A549 (cell line): ENCODE results near the gene PTTG1IP. TPM values are rescaled to one million over a fixed set of nuclear protein-coding genes. Genes with fewer than 3 reads are reported as not detected.

Experiments used
- ATAC-seq, 2 experiments: fragments of 200-7000 bp in 1 of 2; fragments of >200 bp in 1 of 2; cut with Nextera tagmentation in 1 of 2; cut with Tn5 transposase in 1 of 2; 3 replicates each; pipeline versions ENCODE4 v1.8.0 to v1.9.1; 2018 to 2020; ENCODE audit warnings: mild to moderate bottlenecking in 1 of 2, moderate library complexity in 1 of 2
- CTCF ChIA-PET: fragments of 300-600 bp; sonication (Branson Sonifier 250); formaldehyde crosslinking; extraction: SDS; loops from one replicate; lab custom pipeline; 2021; ENCODE audit warnings: antibody characterized with exemption, inconsistent platforms; lab: Yijun Ruan, JAX
- POLR2A ChIA-PET: fragments of 350-600 bp; formaldehyde crosslinking; extraction: SDS; loops from one replicate; lab custom pipeline; 2021; ENCODE audit warnings: antibody characterized with exemption, inconsistent platforms; lab: Yijun Ruan, JAX
- DNase-seq, 2 experiments: peaks; one replicate each; pipeline versions ENCODE4 v3.0.0 to v3.0.0-alpha.2; 2011 to 2016; ENCODE audit warnings: low read depth in 1 of 2, low spot score in 1 of 2
- FAIRE-seq: peaks from 2 replicates; lab custom pipeline; 2011; peaks lifted over from hg19 to GRCh38; lab: Jason Lieb, UNC
- H3K27ac ChIP-seq, 2 experiments: fragments of >200 bp; sonication (Bioruptor Twin); formaldehyde crosslinking; 3 replicates each; pipeline ENCODE4 v1.5.1; 2016 to 2017
- H3K4me1 ChIP-seq: fragments of >200 bp; sonication (Bioruptor Twin); formaldehyde crosslinking; 3 replicates; pipeline ENCODE4 v1.6.1; 2016
- H3K4me2 ChIP-seq: fragments of >200 bp; sonication (Bioruptor Twin); formaldehyde crosslinking; 3 replicates; pipeline ENCODE4 v1.6.1; 2016
- H3K4me3 ChIP-seq: fragments of >200 bp; sonication (Bioruptor Twin); formaldehyde crosslinking; 3 replicates; pipeline ENCODE4 v1.5.1; 2016
- H3K9me3 ChIP-seq: fragments of >200 bp; sonication (Bioruptor Twin); formaldehyde crosslinking; 3 replicates; pipeline ENCODE4 v1.6.1; 2016
- BHLHE40 ChIP-seq: IDR thresholded peaks from 2 replicates; pipeline ENCODE4 v1.6.1; 2012; ENCODE audit warnings: low read depth, low read length, inconsistent platforms
- CBX2 ChIP-seq: fragments of 200-600 bp; sonication (generic); IDR thresholded peaks from 2 replicates; pipeline ENCODE4 v1.6.1; 2016; ENCODE audit warnings: low read depth, mild to moderate bottlenecking, borderline replicate concordance
- CEBPB ChIP-seq, 2 experiments: fragments of >200 bp in 1 of 2; sonication (Bioruptor Twin) in 1 of 2; formaldehyde crosslinking in 1 of 2; IDR thresholded peaks; 2 replicates each; pipeline ENCODE4 v1.6.1; 2012 to 2016
- CHD2 ChIP-seq: fragments of 150-350 bp; IDR thresholded peaks from 2 replicates; pipeline ENCODE4 v1.6.1; 2014; ENCODE audit warnings: low read length; ENCODE audit not compliant: partially characterized antibody
- CHD4 ChIP-seq: fragments of 200-600 bp; sonication (generic); IDR thresholded peaks from 2 replicates; pipeline ENCODE4 v1.6.1; 2016; ENCODE audit warnings: antibody characterized with exemption, mild to moderate bottlenecking, borderline replicate concordance
- E2F6 ChIP-seq: IDR thresholded peaks from 2 replicates; pipeline ENCODE4 v1.6.1; 2012; ENCODE audit warnings: low read depth, borderline replicate concordance
- EHF ChIP-seq: fragments of 250-450 bp; sonication (Bioruptor Pico); IDR thresholded peaks from 2 replicates; pipeline ENCODE4 v1.5.0; 2020; ENCODE audit warnings: mild to moderate bottlenecking
- EHMT2 ChIP-seq: fragments of 200-600 bp; sonication (generic); IDR thresholded peaks from 2 replicates; pipeline ENCODE4 v1.6.1; 2016; ENCODE audit warnings: antibody characterized with exemption, low read depth, mild to moderate bottlenecking, moderate library complexity
- ELK1 ChIP-seq: fragments of 150-350 bp; IDR thresholded peaks from 2 replicates; pipeline ENCODE4 v1.6.1; 2014; ENCODE audit warnings: low read depth, mild to moderate bottlenecking, low read length
- EP300 ChIP-seq, 2 experiments: fragments of >200 bp; sonication (Bioruptor Twin); formaldehyde crosslinking; IDR thresholded peaks; 2 replicates in 1 of 2; 3 replicates in 1 of 2; pipeline ENCODE4 v1.6.1; 2016 to 2017
- FOSL2 ChIP-seq, 2 experiments: fragments of 450-650 bp in 1 of 2; fragments of >200 bp in 1 of 2; sonication (Bioruptor Twin) in 1 of 2; formaldehyde crosslinking; IDR thresholded peaks; 2 replicates each; pipeline versions ENCODE4 v1.5.0 to v1.6.1; 2016 to 2020; ENCODE audit warnings: mild to moderate bottlenecking in 1 of 2, moderate library complexity in 1 of 2
- GATA3 ChIP-seq: IDR thresholded peaks from 2 replicates; pipeline ENCODE4 v1.6.1; 2012; ENCODE audit warnings: borderline replicate concordance
- HES2 ChIP-seq: fragments of >200 bp; sonication (Bioruptor Twin); formaldehyde crosslinking; IDR thresholded peaks from 2 replicates; pipeline ENCODE4 v1.6.1; 2016
- HMGXB4 ChIP-seq: fragments of 250-450 bp; sonication (Bioruptor Pico); IDR thresholded peaks from 2 replicates; pipeline ENCODE4 v1.5.0; 2021; ENCODE audit warnings: mild to moderate bottlenecking, moderate library complexity, borderline replicate concordance
- HOXA7 ChIP-seq: fragments of 250-450 bp; sonication (Bioruptor Pico); IDR thresholded peaks from 2 replicates; pipeline ENCODE4 v1.5.0; 2020; ENCODE audit warnings: mild to moderate bottlenecking, moderate library complexity
- HOXB5 ChIP-seq: fragments of 250-450 bp; sonication (Bioruptor Pico); IDR thresholded peaks from 2 replicates; pipeline ENCODE4 v1.5.0; 2020; ENCODE audit warnings: mild to moderate bottlenecking, moderate library complexity
- JUN ChIP-seq, 2 experiments: fragments of >200 bp; sonication (Bioruptor Twin); formaldehyde crosslinking; IDR thresholded peaks; 2 replicates in 1 of 2; 3 replicates in 1 of 2; pipeline ENCODE4 v1.6.1; 2016 to 2017
- KDM1A ChIP-seq: fragments of 200-600 bp; sonication (generic); IDR thresholded peaks from 2 replicates; pipeline ENCODE4 v1.6.1; 2016; ENCODE audit warnings: low read depth, mild to moderate bottlenecking
- MAX ChIP-seq: IDR thresholded peaks from 2 replicates; pipeline ENCODE4 v1.6.1; 2012
- MAZ ChIP-seq: fragments of 150-350 bp; IDR thresholded peaks from 2 replicates; pipeline ENCODE4 v1.6.1; 2014; ENCODE audit warnings: antibody characterized with exemption, low read depth, low read length, borderline replicate concordance
- NFE2L2 ChIP-seq: fragments of 150-350 bp; conservative IDR thresholded peaks from 2 replicates; pipeline ENCODE4 v1.6.1; 2014; ENCODE audit warnings: low read length
- PHF8 ChIP-seq: fragments of 200-600 bp; sonication (generic); IDR thresholded peaks from 2 replicates; pipeline ENCODE4 v1.6.1; 2016; ENCODE audit warnings: low read depth, mild to moderate bottlenecking, antibody characterized with exemption, moderate library complexity, borderline replicate concordance
- RARB ChIP-seq: fragments of 250-450 bp; sonication (Bioruptor Pico); IDR thresholded peaks from 2 replicates; pipeline ENCODE4 v1.8.0; 2021; ENCODE audit warnings: mild to moderate bottlenecking, moderate library complexity
- RFX5 ChIP-seq: fragments of 450-650 bp; IDR thresholded peaks from 2 replicates; pipeline ENCODE4 v1.7.1; 2014; ENCODE audit warnings: antibody characterized with exemption, mild to moderate bottlenecking, moderate library complexity
- SMC3 ChIP-seq: fragments of >200 bp; sonication (Bioruptor Twin); formaldehyde crosslinking; IDR thresholded peaks from 3 replicates; pipeline ENCODE4 v1.6.1; 2018; ENCODE audit warnings: inconsistent platforms
- SREBF2 ChIP-seq: fragments of 450-650 bp; IDR thresholded peaks from 2 replicates; pipeline ENCODE4 v1.6.1; 2014; ENCODE audit warnings: mild to moderate bottlenecking, moderate library complexity
- TFCP2L1 ChIP-seq: fragments of 250-450 bp; sonication (Bioruptor Pico); IDR thresholded peaks from 2 replicates; pipeline ENCODE4 v1.5.0; 2021; ENCODE audit warnings: mild to moderate bottlenecking
- USF2 ChIP-seq: fragments of 450-650 bp; IDR thresholded peaks from 2 replicates; pipeline ENCODE4 v1.6.1; 2014; ENCODE audit warnings: antibody characterized with exemption
- ZNF302 ChIP-seq: fragments of 250-450 bp; sonication (Bioruptor Pico); IDR thresholded peaks from 2 replicates; pipeline ENCODE4 v1.9.0; 2021; ENCODE audit warnings: inconsistent platforms, mild to moderate bottlenecking, moderate library complexity
- ZSCAN20 ChIP-seq: fragments of 250-450 bp; sonication (Bioruptor Pico); IDR thresholded peaks from 2 replicates; pipeline ENCODE4 v1.8.0; 2022; ENCODE audit warnings: mild to moderate bottlenecking, moderate library complexity
- WGBS: methylation state at CpG from one replicate; pipeline ENCODE4 v1.1.6; 2017; ENCODE audit errors: missing lambda C conversion rate; 5-methylcytosine and 5-hydroxymethylcytosine counted together
- polyA plus RNA-seq, 4 experiments: library from polyadenylated mRNA; depleted of rRNA in 3 of 4; stranded (reverse); fragments of >200 nt; fragmentation: RNase III in 1 of 4; extraction: RNeasy Plus Mini Kit Qiagen cat#74134 plus additional on column Dnase treatment in 1 of 4; gene quantifications; 2 replicates in 3 of 4; 3 replicates in 1 of 4; pipeline ENCODE4 v1.2.3, GENCODE V29; 2011 to 2017

The PTTG1IP gene
- polyA plus RNA-seq, 2 of the 4 experiments (the other 2 are of a cell fraction) = 98.7 to 99.4 TPM

GRCh38 chr21:44911068-44911383 is 37.5 kb upstream of the PTTG1IP start:
- H3K4me3 ChIP-seq = no peak overlapping the region
- POLR2A ChIA-PET = interaction anchor here (0.9 to 1.0 kb wide), 2 partner anchors 16 to 37 kb away, joined by 4 to 9 read pairs; partner anchors contain the start of gene PTTG1IP
- 69% methylated on average over 10 of the region's 10 CpGs for WGBS
- H3K4me2 ChIP-seq = peak overlapping the region; percentile 55
- CTCF ChIA-PET = interaction anchor here (0.9 to 3.4 kb wide), 7 partner anchors 12 to 152 kb away, joined by 3 to 14 read pairs (median 4); no protein-coding TSS in a partner anchor
- peak overlapping the region; percentile 73 to 87 for H3K27ac ChIP-seq
- no peaks in the 10 kb centered on the region for H3K9me3 ChIP-seq
- ATAC-seq = no peak; a peak in 2 of 6 replicates
- no peak for FAIRE-seq
- TF ChIP-seq ZSCAN20 (CRISPR knock-in tag) (no peak), SREBF2 (no peak), HOXA7 (CRISPR knock-in tag) (no peak), MAZ (no peak), USF2 (no peak), MAX (no peak), BHLHE40 (no peak), CHD4 (no peak), ZNF302 (CRISPR knock-in tag) (no peak), E2F6 (no peak), EP300 (IDR thresholded peaks at IDR 0.05) (no peak), NFE2L2 (no peak), EHF (no peak), TFCP2L1 (CRISPR knock-in tag) (no peak), SMC3 (no peak), GATA3 (no peak), RARB (CRISPR knock-in tag) (no peak), PHF8 (no peak), HES2 (no peak)
- DNase-seq = no peak
- H3K4me1 ChIP-seq = peaks cover 35% of the 10 kb centered on the region

GRCh38 chr21:44910229-44911067 is 37.0 kb upstream of the PTTG1IP start:
- 84% methylated on average over 6 of the region's 27 CpGs for WGBS
- Histone ChIP-seq H3K27ac (peak overlapping the region in 1 of 2 experiments; percentile 87; a peak in 3 of 6 replicates), H3K4me1 (peaks cover 35% of the 10 kb centered on the region), H3K4me3 (no peak overlapping the region), H3K9me3 (no peaks in the 10 kb centered on the region), H3K4me2 (no peak overlapping the region)
- POLR2A ChIA-PET = no interaction called here
- FAIRE-seq (no peak), DNase-seq (no peak), ATAC-seq (peak in 1 of 2 experiments; percentile 11; a peak in 1 of 6 replicates)
- CTCF ChIA-PET = interaction anchor here (0.9 to 3.4 kb wide), 5 partner anchors 16 to 117 kb away, joined by 3 to 14 read pairs (median 5); no protein-coding TSS in a partner anchor
- TF ChIP-seq HOXB5 (CRISPR knock-in tag) (no peak), RFX5 (no peak), JUN (IDR thresholded peaks at IDR 0.05) (no peak), PHF8 (no peak), FOSL2 (IDR thresholded peaks at IDR 0.05) (no peak), FOSL2 (CRISPR knock-in tag; IDR thresholded peaks at IDR 0.05) (no peak), ZNF302 (CRISPR knock-in tag) (no peak), CBX2 (no peak), HOXA7 (CRISPR knock-in tag) (no peak), KDM1A (no peak), HES2 (no peak), CHD2 (no peak), ELK1 (no peak), BHLHE40 (no peak), HMGXB4 (CRISPR knock-in tag) (no peak), CEBPB (IDR thresholded peaks at IDR 0.05) (no peak), EHMT2 (no peak)
